GM10266 (cell line): ENCODE data around the gene TSHZ3.

Source experiments
- DNase-seq: peaks from one replicate; pipeline ENCODE4 v3.0.0; 2012; ENCODE audit errors: extremely low spot score
- CTCF ChIP-seq: IDR thresholded peaks from 2 replicates; pipeline ENCODE4 v1.5.1; 2012; ENCODE audit warnings: mild to moderate bottlenecking, low read depth; ENCODE audit not compliant: control insufficient read depth, insufficient read depth; ENCODE audit errors: missing control alignments

The TSHZ3 gene

GRCh38 chr19:31271306-31271911 lies 77.8 kb downstream of the TSHZ3 start:
- TF ChIP-seq CTCF, result no peak
- no peak for DNase-seq

- TF ChIP-seq CTCF, result no peak
- DNase-seq, result no peak
Measured at GRCh38 chr19:31270897-31271296, 78.3 kb downstream of the TSHZ3 start.

GRCh38 chr19:31269425-31270127 lies 79.7 kb downstream of the TSHZ3 start:
- no peak for DNase-seq
- no peak for TF ChIP-seq CTCF

GRCh38 chr19:31268751-31269383 lies 80.4 kb downstream of the TSHZ3 start:
- TF ChIP-seq CTCF, result no peak
- no peak for DNase-seq

- DNase-seq, result no peak
- no peak for TF ChIP-seq CTCF
Measured at GRCh38 chr19:31266731-31267130, 82.5 kb downstream of the TSHZ3 start.

GRCh38 chr19:31266196-31266595 lies 83.0 kb downstream of the TSHZ3 start:
- no peak for DNase-seq
- TF ChIP-seq CTCF, result no peak

- no peak for DNase-seq
- no peak for TF ChIP-seq CTCF
Measured at GRCh38 chr19:31264041-31264778, 85.0 kb downstream of the TSHZ3 start.
